ES-I3 (cell line): ENCODE results near the gene PLPP4.

Experiments used
- H3K36me3 ChIP-seq: 2 replicates; pipeline ENCODE4 v1.6.1; 2013; ENCODE audit warnings: mild to moderate bottlenecking, low read length, control low read depth, moderate library complexity; ENCODE audit not compliant: insufficient read depth
- H3K4me1 ChIP-seq: 2 replicates; pipeline ENCODE4 v1.6.1; 2013; ENCODE audit warnings: mild to moderate bottlenecking, control low read depth, low read length; ENCODE audit not compliant: insufficient read depth
- H3K9ac ChIP-seq: 2 replicates; pipeline ENCODE4 v1.6.1; 2013; ENCODE audit warnings: low read depth, mild to moderate bottlenecking, low read length, moderate library complexity
- H3K9me3 ChIP-seq: 2 replicates; pipeline ENCODE4 v1.6.1; 2013; ENCODE audit warnings: mild to moderate bottlenecking, low read length, moderate library complexity; ENCODE audit not compliant: control insufficient read depth, insufficient read depth

Gene PLPP4

GRCh38 chr10:120573355-120573754 lies 116.3 kb downstream of the PLPP4 start:
- Histone ChIP-seq H3K36me3 (no peaks in the 10 kb centered on the region), H3K4me1 (no peaks in the 10 kb centered on the region)

GRCh38 chr10:120574981-120575380 lies 118.0 kb downstream of the PLPP4 start:
- H3K9ac ChIP-seq = no peak overlapping the region
- no peaks in the 10 kb centered on the region for H3K36me3 ChIP-seq
- no peaks in the 10 kb centered on the region for H3K4me1 ChIP-seq
- H3K9me3 ChIP-seq = no peaks in the 10 kb centered on the region

More at GRCh38 chr10:120573355-120573754, 116.3 kb downstream of the PLPP4 start:
- H3K9me3 ChIP-seq = no peaks in the 10 kb centered on the region
- no peak overlapping the region for H3K9ac ChIP-seq

GRCh38 chr10:120575411-120575810 lies 118.4 kb downstream of the PLPP4 start:
- Histone ChIP-seq H3K4me1 (no peaks in the 10 kb centered on the region), H3K36me3 (no peaks in the 10 kb centered on the region), H3K9me3 (no peaks in the 10 kb centered on the region), H3K9ac (no peak overlapping the region)

GRCh38 chr10:120578134-120578533 lies 121.1 kb downstream of the PLPP4 start:
- Histone ChIP-seq H3K36me3 (no peaks in the 10 kb centered on the region), H3K4me1 (no peaks in the 10 kb centered on the region), H3K9ac (no peak overlapping the region), H3K9me3 (no peaks in the 10 kb centered on the region)

GRCh38 chr10:120578890-120579289 lies 121.9 kb downstream of the PLPP4 start:
- no peaks in the 10 kb centered on the region for H3K36me3 ChIP-seq
- no peaks in the 10 kb centered on the region for H3K4me1 ChIP-seq
- H3K9ac ChIP-seq = no peak overlapping the region
- H3K9me3 ChIP-seq = no peaks in the 10 kb centered on the region

- Histone ChIP-seq H3K9ac (no peak overlapping the region), H3K4me1 (no peaks in the 10 kb centered on the region; the same call in 1 of the 2 replicates), H3K9me3 (no peaks in the 10 kb centered on the region), H3K36me3 (no peaks in the 10 kb centered on the region)
Observed at GRCh38 chr10:120580918-120581895, 124.2 kb downstream of the PLPP4 start.

GRCh38 chr10:120582753-120583152 lies 125.7 kb downstream of the PLPP4 start:
- no peaks in the 10 kb centered on the region for H3K36me3 ChIP-seq
- H3K4me1 ChIP-seq = no peaks in the 10 kb centered on the region; the same call in 1 of the 2 replicates
- no peaks in the 10 kb centered on the region for H3K9me3 ChIP-seq
- H3K9ac ChIP-seq = no peak overlapping the region

- no peaks in the 10 kb centered on the region for H3K9me3 ChIP-seq
- H3K9ac ChIP-seq = no peak overlapping the region
- H3K36me3 ChIP-seq = no peaks in the 10 kb centered on the region
- no peaks in the 10 kb centered on the region; the same call in 1 of the 2 replicates for H3K4me1 ChIP-seq
Observed at GRCh38 chr10:120583424-120584108, 126.5 kb downstream of the PLPP4 start.

GRCh38 chr10:120584786-120585185 lies 127.8 kb downstream of the PLPP4 start:
- Histone ChIP-seq H3K9me3 (no peaks in the 10 kb centered on the region), H3K4me1 (no peaks in the 10 kb centered on the region; the same call in 1 of the 2 replicates), H3K36me3 (no peaks in the 10 kb centered on the region), H3K9ac (no peak overlapping the region)

- Histone ChIP-seq H3K9ac (no peak overlapping the region), H3K36me3 (no peaks in the 10 kb centered on the region), H3K9me3 (no peaks in the 10 kb centered on the region), H3K4me1 (no peaks in the 10 kb centered on the region; the same call in 1 of the 2 replicates)
Observed at GRCh38 chr10:120586471-120586872, 129.4 kb downstream of the PLPP4 start.

- Histone ChIP-seq H3K36me3 (no peaks in the 10 kb centered on the region), H3K4me1 (no peaks in the 10 kb centered on the region; the same call in 1 of the 2 replicates), H3K9me3 (no peaks in the 10 kb centered on the region), H3K9ac (no peak overlapping the region)
Observed at GRCh38 chr10:120587061-120587460, 130.0 kb downstream of the PLPP4 start.

GRCh38 chr10:120588311-120588710 lies 131.3 kb downstream of the PLPP4 start:
- no peaks in the 10 kb centered on the region; the same call in 1 of the 2 replicates for H3K4me1 ChIP-seq
- H3K36me3 ChIP-seq = no peaks in the 10 kb centered on the region
- no peaks in the 10 kb centered on the region for H3K9me3 ChIP-seq

GRCh38 chr10:120593693-120594092 lies 136.7 kb downstream of the PLPP4 start:
- no peaks in the 10 kb centered on the region for H3K36me3 ChIP-seq
- H3K9me3 ChIP-seq = no peaks in the 10 kb centered on the region
- H3K9ac ChIP-seq = no peak overlapping the region
- 0 out of 2 replicates have a peak, but pooled peaks cover under 1% of the 10 kb centered on the region for H3K4me1 ChIP-seq

More at GRCh38 chr10:120588311-120588710, 131.3 kb downstream of the PLPP4 start:
- H3K9ac ChIP-seq = no peak overlapping the region

- H3K4me1 ChIP-seq = 0 out of 2 replicates have a peak, but pooled peaks cover 4% of the 10 kb centered on the region
- no peaks in the 10 kb centered on the region; the same call in 1 of the 2 replicates for H3K9me3 ChIP-seq
- no peak overlapping the region for H3K9ac ChIP-seq
- H3K36me3 ChIP-seq = no peaks in the 10 kb centered on the region
Observed at GRCh38 chr10:120597902-120598301, 140.9 kb downstream of the PLPP4 start.
